ENCODE measurements around the gene HLA-DRB5. TPM values are rescaled to one million over a fixed set of nuclear protein-coding genes. Genes with fewer than 3 reads are reported as not detected.
"Not testable (repeated sequence)": the region's sequence is repeated elsewhere in the genome, so short reads cannot be mapped to it uniquely, and the experiment has no call there.

Gene HLA-DRB5
- total RNA-seq, 1 experiment from 2014 or later, result not detected

GRCh38 chr6:32539839-32540238 is 9.8 kb upstream of the HLA-DRB5 start:
- H3K4me1 ChIP-seq, result no peaks in the 10 kb centered on the region
- no peak overlapping the region for H3K4me3 ChIP-seq
- DNase-seq, result no peak
- H3K9me3 ChIP-seq (replicated peaks), result no peaks in the 10 kb centered on the region
- H3K27me3 ChIP-seq, result no peaks in the 10 kb centered on the region
- H3K27ac ChIP-seq, result no peak overlapping the region
- no peaks in the 10 kb centered on the region for H3K36me3 ChIP-seq

- not testable (repeated sequence) for DNase-seq; H3K9me3 ChIP-seq (replicated peaks); H3K4me1 ChIP-seq; H3K27me3 ChIP-seq; H3K36me3 ChIP-seq; H3K4me3 ChIP-seq; H3K27ac ChIP-seq
Observed at GRCh38 chr6:32530431-32530793, 325 bp upstream of the HLA-DRB5 start.

- Histone ChIP-seq H3K27ac (no peak overlapping the region), H3K27me3 (no peaks in the 10 kb centered on the region), H3K36me3 (no peaks in the 10 kb centered on the region), H3K4me1 (no peaks in the 10 kb centered on the region), H3K9me3 (replicated peaks) (no peaks in the 10 kb centered on the region), H3K4me3 (no peak overlapping the region)
- no peak for DNase-seq
Observed at GRCh38 chr6:32522302-32523047, 7.6 kb downstream of the HLA-DRB5 start.

GRCh38 chr6:32519910-32520258 is 10.2 kb downstream of the HLA-DRB5 start:
- no peak for DNase-seq
- H3K9me3 ChIP-seq (replicated peaks), result no peaks in the 10 kb centered on the region
- no peak overlapping the region for H3K4me3 ChIP-seq
- H3K27me3 ChIP-seq, result no peaks in the 10 kb centered on the region
- no peaks in the 10 kb centered on the region for H3K4me1 ChIP-seq
- H3K36me3 ChIP-seq, result no peaks in the 10 kb centered on the region
- H3K27ac ChIP-seq, result no peak overlapping the region

GRCh38 chr6:32519118-32519909 is 10.8 kb downstream of the HLA-DRB5 start:
- no peak for DNase-seq
- Histone ChIP-seq H3K27me3 (no peaks in the 10 kb centered on the region), H3K36me3 (no peaks in the 10 kb centered on the region)

GRCh38 chr6:32517654-32518445 is 12.2 kb downstream of the HLA-DRB5 start:
- no peaks in the 10 kb centered on the region for H3K36me3 ChIP-seq
- no peaks in the 10 kb centered on the region for H3K27me3 ChIP-seq

More at GRCh38 chr6:32519118-32519909, 10.8 kb downstream of the HLA-DRB5 start:
- Histone ChIP-seq H3K4me1 (no peaks in the 10 kb centered on the region), H3K4me3 (no peak overlapping the region), H3K9me3 (replicated peaks) (no peaks in the 10 kb centered on the region), H3K27ac (no peak overlapping the region)

GRCh38 chr6:32501016-32501415 is 29.1 kb downstream of the HLA-DRB5 start:
- no peaks in the 10 kb centered on the region for H3K4me1 ChIP-seq
- DNase-seq, result no peak

More at GRCh38 chr6:32517654-32518445, 12.2 kb downstream of the HLA-DRB5 start:
- Histone ChIP-seq H3K9me3 (replicated peaks) (no peaks in the 10 kb centered on the region), H3K27ac (no peak overlapping the region), H3K4me1 (no peaks in the 10 kb centered on the region), H3K4me3 (no peak overlapping the region)
- DNase-seq, result no peak

GRCh38 chr6:32492351-32492750 is 37.7 kb downstream of the HLA-DRB5 start:
- no peak for DNase-seq
- Histone ChIP-seq H3K4me3 (no peak overlapping the region), H3K27ac (no peak overlapping the region), H3K36me3 (no peaks in the 10 kb centered on the region), H3K9me3 (replicated peaks) (no peaks in the 10 kb centered on the region), H3K27me3 (no peaks in the 10 kb centered on the region), H3K4me1 (no peaks in the 10 kb centered on the region)

More at GRCh38 chr6:32501016-32501415, 29.1 kb downstream of the HLA-DRB5 start:
- Histone ChIP-seq H3K36me3 (no peaks in the 10 kb centered on the region), H3K9me3 (replicated peaks) (no peaks in the 10 kb centered on the region), H3K27ac (no peak overlapping the region), H3K4me3 (no peak overlapping the region), H3K27me3 (no peaks in the 10 kb centered on the region)

- Histone ChIP-seq H3K4me3 (no peak overlapping the region), H3K9me3 (replicated peaks) (no peaks in the 10 kb centered on the region), H3K4me1 (no peaks in the 10 kb centered on the region), H3K27ac (no peak overlapping the region), H3K27me3 (no peaks in the 10 kb centered on the region), H3K36me3 (no peaks in the 10 kb centered on the region)
- DNase-seq, result no peak
Observed at GRCh38 chr6:32491700-32492099, 38.4 kb downstream of the HLA-DRB5 start.

GRCh38 chr6:32488083-32488482 is 42.0 kb downstream of the HLA-DRB5 start:
- H3K27ac ChIP-seq, result no peak overlapping the region
- no peaks in the 10 kb centered on the region for H3K9me3 ChIP-seq (replicated peaks)
- no peak overlapping the region for H3K4me3 ChIP-seq
- 0 out of 2 replicates have a peak, but pooled peaks cover 3% of the 10 kb centered on the region for H3K27me3 ChIP-seq
- no peaks in the 10 kb centered on the region for H3K36me3 ChIP-seq
- no peaks in the 10 kb centered on the region for H3K4me1 ChIP-seq
- DNase-seq, result no peak

- Histone ChIP-seq H3K4me1 (no peaks in the 10 kb centered on the region), H3K27ac (no peak overlapping the region), H3K9me3 (replicated peaks) (no peaks in the 10 kb centered on the region), H3K27me3 (0 out of 2 replicates have a peak, but pooled peaks cover 3% of the 10 kb centered on the region), H3K36me3 (no peaks in the 10 kb centered on the region), H3K4me3 (no peak overlapping the region)
- no peak for DNase-seq
Observed at GRCh38 chr6:32484614-32484998, 45.5 kb downstream of the HLA-DRB5 start.

GRCh38 chr6:32483968-32484613 is 46.0 kb downstream of the HLA-DRB5 start:
- Histone ChIP-seq H3K4me1 (no peaks in the 10 kb centered on the region), H3K9me3 (replicated peaks) (no peaks in the 10 kb centered on the region), H3K36me3 (no peaks in the 10 kb centered on the region), H3K4me3 (no peak overlapping the region), H3K27ac (no peak overlapping the region), H3K27me3 (0 out of 2 replicates have a peak, but pooled peaks cover 3% of the 10 kb centered on the region)
- DNase-seq, result no peak

GRCh38 chr6:32475392-32476206 is 54.5 kb downstream of the HLA-DRB5 start:
- H3K9me3 ChIP-seq (replicated peaks), result no peaks in the 10 kb centered on the region
- no peak overlapping the region for H3K27ac ChIP-seq
- no peaks in the 10 kb centered on the region for H3K36me3 ChIP-seq
- no peak overlapping the region for H3K4me3 ChIP-seq
- H3K4me1 ChIP-seq, result no peaks in the 10 kb centered on the region
- no peaks in the 10 kb centered on the region for H3K27me3 ChIP-seq
- DNase-seq, result no peak
